ENCODE results near the gene SLTM. TPM values are rescaled to one million over a fixed set of nuclear protein-coding genes. Genes with fewer than 3 reads are reported as not detected.

SLTM gene
- total RNA-seq, 1 experiment from 2014 or later = 110 TPM

DNA sequence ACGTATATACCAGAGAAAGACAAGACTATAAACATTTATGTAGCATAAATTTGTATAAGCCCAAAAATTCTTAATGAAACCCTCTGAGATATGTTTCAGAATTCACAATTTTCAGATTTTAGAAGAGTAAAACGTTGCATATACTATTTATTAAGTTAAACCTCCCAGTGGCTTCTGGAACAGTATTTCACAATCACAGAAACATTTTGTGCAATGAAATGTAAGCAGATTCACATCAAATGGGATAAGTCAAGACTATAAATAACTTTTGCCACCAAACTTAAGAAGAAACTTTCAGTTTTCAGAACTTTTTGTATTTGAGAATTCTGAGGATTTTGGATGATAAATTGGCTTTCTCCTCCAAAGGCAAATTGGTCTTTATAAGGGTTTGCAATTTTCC lies 9.2 kb downstream of the SLTM start:
- Histone ChIP-seq H3K79me2 (ENCODE audit: low read depth) (peaks cover 89% of the 10 kb centered on the region), H3K27ac (no peak overlapping the region), H3K27me3 (ENCODE audit: insufficient read depth, low read depth) (no peaks in the 10 kb centered on the region), H3K4me1 (replicated peaks; ENCODE audit: insufficient read depth) (no peaks in the 10 kb centered on the region), H3K4me3 (no peak overlapping the region), H4K20me1 (ENCODE audit: insufficient read depth) (peaks cover 12% of the 10 kb centered on the region), H3K4me2 (no peak overlapping the region), H3K9me3 (ENCODE audit: insufficient read depth, low read depth) (no peaks in the 10 kb centered on the region), H2AFZ (no peak overlapping the region), H3K36me3 (ENCODE audit: low read depth) (peaks cover 14% of the 10 kb centered on the region; the same call in 1 of the 2 replicates), H3F3A (ENCODE audit: insufficient read depth, low read depth) (peaks cover 11% of the 10 kb centered on the region; the same call in 1 of the 2 replicates), H3K9me2 (ENCODE audit: insufficient read depth) (no peaks in the 10 kb centered on the region)
- no peak for TF ChIP-seq EZH2 (IDR thresholded peaks at IDR 0.05; ENCODE audit: low read depth)
- intact Hi-C loops (cut with micrococcal nuclease; ENCODE audit: unreplicated experiment) = no loop called here
- ChIA-PET POLR2A (ENCODE audit: unreplicated experiment) (interaction anchor here (0.6 kb wide), 1 partner anchor 184 kb away, joined by 3 read pairs; no protein-coding TSS in a partner anchor), CTCF (no interaction called here)
- no peak for DNase-seq
- BruUV-seq (replicated peaks) = no TSS peak

DNA sequence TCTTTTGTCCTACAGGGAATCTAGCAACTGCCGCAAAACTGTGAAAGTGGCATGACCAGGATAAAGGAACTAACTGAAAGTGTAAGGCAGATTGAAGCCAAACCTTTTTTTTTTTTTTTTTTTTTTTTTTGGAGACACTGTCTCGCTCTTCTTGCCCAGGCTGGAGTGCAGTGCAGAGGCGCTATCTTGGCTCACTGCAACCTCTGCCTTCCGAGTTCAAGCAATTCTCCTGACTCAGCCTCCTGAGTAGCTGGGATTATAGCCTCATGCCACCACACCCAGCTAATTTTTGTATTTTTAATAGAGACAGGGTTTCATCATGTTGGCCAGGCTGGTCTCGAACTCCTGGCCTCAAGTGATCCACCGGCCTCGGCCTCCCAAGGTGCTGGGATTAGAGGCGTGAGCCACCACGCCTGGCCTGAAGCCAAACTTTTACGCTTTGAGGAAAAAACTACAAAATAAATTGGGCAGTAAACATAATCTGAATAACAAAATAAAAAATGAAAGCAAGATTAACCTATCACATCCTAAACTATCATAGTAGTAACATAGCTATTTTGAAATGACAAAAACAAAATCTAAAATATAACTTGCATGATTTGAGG lies 9.7 kb downstream of the SLTM start:
- intact Hi-C loops (cut with micrococcal nuclease; ENCODE audit: unreplicated experiment) = no loop called here
- no peak overlapping the region for H3K4me3 ChIP-seq
- H3K9me3 ChIP-seq (ENCODE audit: insufficient read depth, low read depth) = no peaks in the 10 kb centered on the region
- H3K4me2 ChIP-seq = no peak overlapping the region
- DNase-seq = no peak
- BruUV-seq (replicated peaks) = no TSS peak
- H3F3A ChIP-seq (ENCODE audit: insufficient read depth, low read depth) = peaks cover 11% of the 10 kb centered on the region; the same call in 1 of the 2 replicates
- POLR2A ChIA-PET (ENCODE audit: unreplicated experiment) = no interaction called here
- no peaks in the 10 kb centered on the region for H3K9me2 ChIP-seq (ENCODE audit: insufficient read depth)
- H3K79me2 ChIP-seq (ENCODE audit: low read depth) = peaks cover 88% of the 10 kb centered on the region
- H3K4me1 ChIP-seq (replicated peaks; ENCODE audit: insufficient read depth) = no peaks in the 10 kb centered on the region
- TF ChIP-seq EZH2 (IDR thresholded peaks at IDR 0.05; ENCODE audit: low read depth) (no peak), CTCF (conservative IDR thresholded peaks at IDR 0.05) (no peak)
- CTCF ChIA-PET = no interaction called here
- H2AFZ ChIP-seq = no peak overlapping the region
- peaks cover 12% of the 10 kb centered on the region for H4K20me1 ChIP-seq (ENCODE audit: insufficient read depth)
- H3K27ac ChIP-seq = no peak overlapping the region
- H3K36me3 ChIP-seq (ENCODE audit: low read depth) = peaks cover 14% of the 10 kb centered on the region; the same call in 1 of the 2 replicates
- H3K27me3 ChIP-seq (ENCODE audit: insufficient read depth, low read depth) = no peaks in the 10 kb centered on the region

DNA sequence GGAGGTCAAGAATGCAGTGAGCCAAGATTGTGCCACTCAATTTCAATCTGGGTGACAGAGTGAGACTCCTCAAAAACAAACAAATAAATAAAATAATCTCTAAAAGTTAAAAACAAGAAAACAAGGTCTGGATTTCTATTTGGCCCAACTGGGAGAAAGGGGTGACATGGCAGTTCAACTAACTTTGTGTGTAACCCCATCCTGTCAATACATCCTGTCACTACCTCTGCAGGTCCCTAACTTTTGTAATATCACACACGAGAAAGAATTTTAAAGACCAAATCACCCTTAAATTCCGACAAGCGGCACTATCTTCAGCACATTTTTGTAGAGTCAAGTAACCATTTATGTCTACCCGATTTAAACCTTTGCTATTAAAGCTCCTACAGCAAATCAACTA lies 10.2 kb downstream of the SLTM start:
- Histone ChIP-seq H2AFZ (no peak overlapping the region), H3K4me3 (no peak overlapping the region), H3K9me2 (ENCODE audit: insufficient read depth) (no peaks in the 10 kb centered on the region), H3K9me3 (ENCODE audit: insufficient read depth, low read depth) (no peaks in the 10 kb centered on the region), H3K27ac (no peak overlapping the region), H3K79me2 (ENCODE audit: low read depth) (peaks cover 88% of the 10 kb centered on the region), H3K36me3 (ENCODE audit: low read depth) (peaks cover 14% of the 10 kb centered on the region; the same call in 1 of the 2 replicates), H4K20me1 (ENCODE audit: insufficient read depth) (peaks cover 14% of the 10 kb centered on the region), H3F3A (ENCODE audit: insufficient read depth, low read depth) (peaks cover 7% of the 10 kb centered on the region; the same call in 1 of the 2 replicates), H3K4me1 (replicated peaks; ENCODE audit: insufficient read depth) (no peaks in the 10 kb centered on the region), H3K27me3 (ENCODE audit: insufficient read depth, low read depth) (no peaks in the 10 kb centered on the region), H3K4me2 (no peak overlapping the region)
- intact Hi-C loops (cut with micrococcal nuclease; ENCODE audit: unreplicated experiment) = no loop called here
- BruUV-seq (replicated peaks) = no TSS peak
- ChIA-PET CTCF (no interaction called here), POLR2A (ENCODE audit: unreplicated experiment) (no interaction called here)
- TF ChIP-seq EZH2 (IDR thresholded peaks at IDR 0.05; ENCODE audit: low read depth) (no peak), CTCF (conservative IDR thresholded peaks at IDR 0.05) (no peak)
- DNase-seq = no peak
